Heart left ventricle (tissue), 16 donors: ENCODE measurements around the gene CYB5A. TPM values are rescaled to one million over a fixed set of nuclear protein-coding genes. Genes with fewer than 3 reads are reported as not detected.
"Not testable (repeated sequence)": the region's sequence is repeated elsewhere in the genome, so short reads cannot be mapped to it uniquely, and the experiment has no call there.

Experiments used
- ATAC-seq, 4 donors: fragments of 200-7000 bp; cut with Tn5 transposase; one replicate each; pipeline ENCODE4 v1.9.1; 2020 to 2022; ENCODE audit warnings: moderate library complexity in 4 of 4, mild to moderate bottlenecking in 3 of 4, moderate number of reproducible peaks in 1 of 4
- DNase-seq, 5 donors: peaks; one replicate each; pipeline ENCODE4 v3.0.0-alpha.2; 2020
- H3K27ac ChIP-seq, 12 donors: fragments of 200-600 bp; sonication (generic) in 4 of 12; one replicate each; pipeline versions ENCODE4 v1.5.0 to v1.8.0; 2016 to 2022; ENCODE audit warnings: mild to moderate bottlenecking in 2 of 12
- H3K27me3 ChIP-seq, 9 donors: fragments of 200-600 bp; sonication (generic) in 2 of 9; one replicate each; pipeline versions ENCODE4 v1.5.1 to v1.8.0; 2016 to 2022; ENCODE audit warnings: mild to moderate bottlenecking in 3 of 9
- H3K36me3 ChIP-seq, 9 donors: fragments of 200-600 bp; sonication (generic) in 2 of 9; one replicate each; pipeline versions ENCODE4 v1.5.0 to v1.8.0; 2018 to 2022; ENCODE audit warnings: mild to moderate bottlenecking in 2 of 9
- H3K4me1 ChIP-seq, 12 donors: fragments of 200-600 bp; sonication (generic) in 4 of 12; one replicate each; pipeline versions ENCODE4 v1.5.0 to v1.8.0; 2016 to 2022; ENCODE audit warnings: mild to moderate bottlenecking in 3 of 12
- H3K4me3 ChIP-seq, 12 donors: fragments of 200-600 bp; sonication (generic) in 4 of 12; one replicate each; pipeline versions ENCODE4 v1.5.0 to v1.8.0; 2017 to 2022; ENCODE audit warnings: mild to moderate bottlenecking in 9 of 12, moderate library complexity in 4 of 12
- H3K9me3 ChIP-seq, 12 donors: fragments of 200-600 bp; sonication (generic) in 4 of 12; one replicate each; pipeline versions ENCODE4 v1.5.0 to v1.8.0; 2016 to 2022; ENCODE audit warnings: mild to moderate bottlenecking in 1 of 12
- CTCF ChIP-seq, 12 donors: fragments of 200-600 bp; sonication (generic) in 4 of 12; IDR thresholded peaks; one replicate each; pipeline versions ENCODE4 v1.5.0 to v1.8.0; 2018 to 2022; ENCODE audit warnings: antibody characterized with exemption in 12 of 12, mild to moderate bottlenecking in 5 of 12
- POLR2A ChIP-seq, 2 donors: fragments of 450-650 bp; IDR thresholded peaks; one replicate each; pipeline ENCODE4 v1.6.1; 2017; ENCODE audit warnings: antibody characterized with exemption in 2 of 2, mild to moderate bottlenecking in 2 of 2, moderate library complexity in 2 of 2
- WGBS, 4 donors: extraction: QIAGEN DNeasy Blood & Tissue Kit in 2 of 4; methylation state at CpG; one replicate each; pipeline versions ENCODE4 v1.1.5 to v1.1.7; 2013 to 2018; 5-methylcytosine and 5-hydroxymethylcytosine counted together
- intact Hi-C, 10 donors: fragments of 100-400 bp; cut with DNase I; formaldehyde crosslinking; loops; one replicate each; pipeline versions ENCODE4 v1.11.1 to v1.14.2; 2022
- polyA plus RNA-seq, 2 donors: library from polyadenylated mRNA; stranded (reverse); fragments of 200-250 nt; gene quantifications; one replicate each; pipeline ENCODE4 v1.2.3, GENCODE V29; 2013
- total RNA-seq, 9 donors: library from RNA; depleted of rRNA in 2 of 9; stranded (reverse); fragments of >200 nt in 2 of 9; fragmentation: NEBNext Ultra II Directional in 3 of 9; extraction: Animal tissue kit (Norgen Biotek cat#: 25700) in 3 of 9; gene quantifications; one replicate each; pipeline versions ENCODE4 v1.1.0 to v1.2.4, GENCODE V29; 2016 to 2023
- donor health status: ischemic (EF 13 %, LVEDD 7.1; RV severe dilation, severe dysfunction).
- donor health status: healthy with polysubstance abuse.
- donor health status: DM: no; HTN: yes; CAD: no.
- donor health status: DM: no; HTN: no; CAD: no.
- donor health status: ischemic (EF 25% LVEDD 6.9; RV normal size, moderate dysfunction).
- donor health status: ischemic (EF 25% LVEDD 5.7; RV mildly dilated, moderate dysfunction).
- donor health status: healthy.
- donor health status: DM: yes; HTN: yes; CAD: no.
- donor health status: ischemic (EF 35%, LVEDD 5.7; RV mildly dilated, moderate dysfunction).
- donor health status: nonischemic (EF 11% LVEDD 7.7; RV severe dilation, severe dysfunction).
- donor health status: DM: yes; HTN: yes; CAD: no.
- donor health status: PGD.
- donor health status: ischemic (EF 29% LVEDD 5.4; RV normal size, mild dysfunction).
- donor health status: nonischemic (EF 23%, LVEDD 6.1; RV moderate dilation, normal function).

Gene CYB5A
- total and polyA plus RNA-seq, 11 donors: 46.5 to 146 (median 82.6) TPM

DNA sequence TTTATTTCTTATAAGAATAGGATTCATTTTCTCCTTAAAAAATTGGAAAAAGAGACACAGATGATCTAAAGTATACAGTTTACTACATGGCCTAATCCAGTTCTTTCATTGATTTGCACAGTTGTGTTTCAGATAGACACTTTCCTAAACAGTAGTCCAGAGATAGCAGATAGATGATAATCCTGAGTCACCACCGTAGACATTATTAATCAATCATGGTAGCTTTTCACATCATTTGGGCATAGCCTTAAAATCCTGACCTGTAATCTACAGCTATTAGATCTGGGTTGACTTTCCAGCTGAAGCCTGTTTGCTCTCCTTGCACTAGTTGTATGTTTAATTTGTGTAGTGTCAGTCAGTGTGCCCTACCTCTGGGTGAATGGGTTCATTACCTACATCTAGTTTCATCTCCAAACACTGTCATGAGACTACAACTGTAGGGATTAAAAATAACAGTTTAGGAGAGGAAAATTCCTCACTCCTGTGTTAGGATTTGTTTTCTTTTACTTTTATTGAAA is 38.0 kb upstream of the CYB5A start:
- Histone ChIP-seq H3K4me3 (no peak overlapping the region), H3K27me3 (no peaks in the 10 kb centered on the region), H3K27ac (no peak overlapping the region), H3K9me3 (no peaks in the 10 kb centered on the region), H3K4me1 (peaks cover 0 to 7% (median 0%) of the 10 kb centered on the region in 12 donors), H3K36me3 (no peaks in the 10 kb centered on the region)
- TF ChIP-seq CTCF (IDR thresholded peaks at IDR 0.05) (no peak), POLR2A (IDR thresholded peaks at IDR 0.05) (no peak)
- 73 to 94% (median 87%) methylated on average over 1 of the region's 1 CpG for WGBS, 4 donors
- ATAC-seq: no peak
- DNase-seq: no peak
- intact Hi-C loops: loop anchor here in 2 of 10 donors (5.0 kb wide), 2 partner anchors 82 to 87 kb away; no protein-coding TSS in a partner anchor

DNA sequence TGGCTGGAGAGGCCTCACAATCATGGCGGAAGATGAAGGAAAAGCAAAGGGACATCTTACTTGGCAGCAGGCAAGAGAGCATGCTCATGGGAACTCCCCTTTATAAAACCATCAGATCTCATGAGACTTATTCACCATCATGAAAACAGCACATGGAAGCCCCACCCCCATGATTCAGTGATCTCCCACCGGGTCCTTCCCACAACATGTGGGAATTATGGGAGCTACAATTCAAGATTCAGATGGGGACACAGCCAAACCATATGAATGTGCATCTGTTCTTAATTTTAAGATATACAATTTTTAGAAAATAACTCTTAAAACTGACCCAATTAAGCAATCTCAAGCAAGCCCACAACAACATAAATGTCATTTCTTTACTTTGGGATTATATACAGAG is 36.4 kb upstream of the CYB5A start:
- Histone ChIP-seq H3K4me1 (peaks cover 0 to 2% (median 0%) of the 10 kb centered on the region in 12 donors), H3K27me3 (no peaks in the 10 kb centered on the region), H3K9me3 (no peaks in the 10 kb centered on the region), H3K27ac (no peak overlapping the region), H3K36me3 (no peaks in the 10 kb centered on the region), H3K4me3 (no peak overlapping the region)
- intact Hi-C loops: no loop called here
- no peak for DNase-seq
- TF ChIP-seq CTCF (IDR thresholded peaks at IDR 0.05) (no peak), POLR2A (IDR thresholded peaks at IDR 0.05) (no peak)
- 75 to 91% (median 79%) methylated on average over 2 of the region's 2 CpGs for WGBS, 4 donors
- no peak for ATAC-seq

DNA sequence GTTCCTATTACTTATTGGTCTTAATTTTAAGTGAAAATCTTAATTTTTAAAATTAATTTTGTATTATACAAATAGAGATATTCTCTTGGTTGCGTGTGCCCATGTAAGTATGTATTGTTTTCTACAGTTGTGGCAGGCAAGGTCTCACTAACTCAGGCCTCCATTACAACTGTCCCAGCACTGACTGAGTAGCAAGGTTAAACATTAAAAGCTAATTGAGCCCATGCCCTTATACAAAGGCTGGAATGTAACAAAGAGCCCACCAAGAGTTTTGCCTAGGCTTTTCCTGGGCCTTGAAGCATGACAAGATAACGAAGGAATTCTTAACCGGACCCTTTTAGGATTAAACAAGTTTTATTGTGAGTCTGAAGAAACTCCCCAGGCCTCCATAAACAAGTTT is 35.0 kb upstream of the CYB5A start:
- WGBS, 4 donors: 88 to 96% (median 94%) methylated on average over 3 of the region's 3 CpGs
- H3K36me3 ChIP-seq, H3K27ac ChIP-seq, DNase-seq, H3K9me3 ChIP-seq, intact Hi-C loops, H3K4me1 ChIP-seq, H3K27me3 ChIP-seq, ATAC-seq, H3K4me3 ChIP-seq: not testable (repeated sequence)

- Histone ChIP-seq H3K4me1 (no peaks in the 10 kb centered on the region), H3K36me3 (no peaks in the 10 kb centered on the region), H3K9me3 (no peaks in the 10 kb centered on the region), H3K27ac (no peak overlapping the region), H3K27me3 (no peaks in the 10 kb centered on the region), H3K4me3 (no peak overlapping the region)
- 47 to 93% (median 76%) methylated on average over 2 of the region's 2 CpGs for WGBS, 4 donors
- TF ChIP-seq POLR2A (IDR thresholded peaks at IDR 0.05) (no peak), CTCF (IDR thresholded peaks at IDR 0.05) (no peak)
- no peak for ATAC-seq
- intact Hi-C loops: no loop called here
- no peak for DNase-seq
Measured at GRCh38 chr18:74326231-74326630, 34.5 kb upstream of the CYB5A start.
